GM19455 (cell line): ENCODE data around the gene DCAF17.
"Not testable (repeated sequence)": the region's sequence is repeated elsewhere in the genome, so short reads cannot be mapped to it uniquely, and the experiment has no call there.

Experiments
- ATAC-seq: cut with Tn5 transposase; IDR thresholded peaks from one replicate; pipeline ENCODE4 v1.9.1; 2021; ENCODE audit not compliant: unreplicated experiment

The DCAF17 gene

GRCh38 chr2:171410101-171410500, 23.9 kb upstream of the DCAF17 start:
- ATAC-seq = no peak

GRCh38 chr2:171410624-171411023, 23.4 kb upstream of the DCAF17 start:
- no peak for ATAC-seq

GRCh38 chr2:171411214-171411613, 22.8 kb upstream of the DCAF17 start:
- no peak for ATAC-seq

DNA sequence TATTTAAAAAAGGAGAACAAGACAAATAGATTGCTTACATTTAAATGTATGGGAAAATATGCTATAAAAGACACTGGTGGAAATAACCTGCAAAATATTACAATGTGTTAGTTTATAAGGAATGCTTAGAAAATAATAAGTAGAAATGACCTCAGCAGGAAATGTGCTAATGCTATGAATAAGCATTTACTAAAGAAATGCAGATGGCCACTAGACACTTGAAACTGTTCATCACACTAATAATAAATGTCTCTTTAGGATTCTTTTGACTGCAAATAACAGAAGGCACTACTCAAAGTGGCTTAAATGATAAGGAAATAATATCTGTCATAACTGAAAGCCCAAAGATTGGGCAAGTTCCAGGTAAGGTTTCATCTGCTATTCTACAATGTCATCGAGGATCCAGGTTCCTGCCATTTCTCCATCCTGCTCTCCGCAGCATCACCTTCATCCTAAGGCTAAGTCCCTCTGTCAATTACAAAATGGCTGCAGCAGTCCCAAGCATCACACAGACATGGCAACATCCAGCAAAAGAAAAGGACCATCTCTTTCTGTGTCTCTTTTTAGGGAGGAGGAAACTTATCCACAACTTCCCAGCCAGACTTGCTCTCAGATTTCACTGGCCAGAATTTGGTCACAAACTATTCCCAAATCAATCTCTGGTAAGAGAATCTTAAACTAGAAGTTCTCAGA, 22.1 kb upstream of the DCAF17 start:
- no peak for ATAC-seq

GRCh38 chr2:171412571-171413175, 21.4 kb upstream of the DCAF17 start:
- no peak for ATAC-seq

DNA sequence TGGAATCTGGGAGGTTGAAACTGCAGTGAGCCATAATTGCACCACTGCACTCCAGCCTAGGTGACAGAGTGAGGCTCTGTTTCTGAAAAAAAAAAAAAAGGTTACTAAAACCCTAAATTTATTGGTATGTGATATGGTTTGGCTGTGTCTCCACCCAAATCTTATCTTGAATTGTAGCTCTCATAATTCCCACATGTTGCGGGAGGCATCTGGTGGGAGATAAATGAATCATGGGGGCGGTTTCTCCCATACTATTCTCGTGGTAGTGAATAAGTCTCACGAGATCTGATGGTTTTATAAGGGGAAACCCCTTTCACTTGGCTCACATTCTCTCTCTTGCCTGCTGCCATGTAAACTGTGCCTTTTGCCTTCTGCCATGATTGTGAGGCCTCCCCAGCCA, 19.4 kb upstream of the DCAF17 start:
- ATAC-seq = not testable (repeated sequence)

DNA sequence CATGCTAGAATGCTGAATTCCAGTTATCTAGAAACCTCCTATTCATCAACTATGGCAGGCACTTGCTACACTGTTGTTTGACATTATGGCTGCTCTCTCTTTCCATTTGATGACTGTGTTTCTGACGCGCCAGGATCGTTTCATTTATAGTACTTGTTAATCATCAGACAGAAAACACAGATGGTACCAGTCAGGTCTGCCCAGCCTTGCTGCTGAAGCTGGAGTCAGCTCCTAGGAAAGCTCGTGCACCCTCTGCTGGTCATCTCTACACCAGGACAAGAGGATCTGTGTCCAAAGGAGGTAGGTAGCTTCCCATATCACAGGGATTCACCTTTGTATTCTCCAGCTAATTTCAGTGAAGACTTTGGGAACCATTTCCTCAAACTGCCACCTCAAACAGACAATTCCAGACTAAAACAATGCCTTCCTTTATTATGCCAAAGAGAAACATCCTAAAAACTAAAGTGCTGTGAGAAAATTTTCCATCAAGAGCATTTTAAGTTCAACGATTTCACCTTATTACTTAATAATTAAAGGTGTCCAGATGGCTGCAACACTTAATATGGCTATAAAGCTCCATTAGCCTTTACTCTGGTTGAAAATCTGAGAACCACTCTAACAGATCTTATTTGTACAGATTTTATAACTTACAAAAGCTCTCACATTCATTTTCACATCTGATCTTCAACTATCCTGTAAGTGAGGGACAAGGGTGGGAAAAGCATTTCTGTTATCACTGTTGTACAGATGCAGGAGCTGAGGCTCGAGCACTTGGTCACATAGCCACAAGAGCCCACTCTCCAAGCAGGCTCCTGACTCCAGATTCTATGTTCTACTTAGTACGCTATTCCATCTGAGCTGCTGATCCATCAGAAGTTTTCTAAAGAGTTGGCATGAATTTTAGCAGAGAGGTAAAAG, 17.8 kb upstream of the DCAF17 start:
- ATAC-seq = peak; percentile 89

DNA sequence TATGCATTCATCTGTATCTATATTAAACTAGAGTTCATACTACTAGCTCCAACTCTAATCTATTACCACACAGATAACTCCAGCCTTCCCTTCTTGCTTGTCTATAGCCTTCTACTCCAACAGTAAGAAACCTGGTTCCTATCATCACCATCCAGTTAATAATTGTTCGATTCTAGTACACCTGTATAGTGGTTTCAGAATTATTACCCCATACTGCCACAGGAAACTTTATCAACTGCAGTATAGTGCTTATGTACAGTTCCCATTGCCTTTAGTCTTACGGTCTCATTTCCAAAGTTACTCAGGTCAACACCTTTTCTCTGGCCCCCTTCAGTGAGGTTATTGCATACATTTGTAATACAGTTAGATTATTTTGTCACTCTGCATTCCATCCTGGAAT, 14.7 kb upstream of the DCAF17 start:
- ATAC-seq = no peak

- ATAC-seq = no peak
Measured at GRCh38 chr2:171420728-171421563, 13.1 kb upstream of the DCAF17 start.

- not testable (repeated sequence) for ATAC-seq
Measured at GRCh38 chr2:171422710-171423495, 11.1 kb upstream of the DCAF17 start.

GRCh38 chr2:171430516-171431410, 3.3 kb upstream of the DCAF17 start:
- ATAC-seq = no peak

DNA sequence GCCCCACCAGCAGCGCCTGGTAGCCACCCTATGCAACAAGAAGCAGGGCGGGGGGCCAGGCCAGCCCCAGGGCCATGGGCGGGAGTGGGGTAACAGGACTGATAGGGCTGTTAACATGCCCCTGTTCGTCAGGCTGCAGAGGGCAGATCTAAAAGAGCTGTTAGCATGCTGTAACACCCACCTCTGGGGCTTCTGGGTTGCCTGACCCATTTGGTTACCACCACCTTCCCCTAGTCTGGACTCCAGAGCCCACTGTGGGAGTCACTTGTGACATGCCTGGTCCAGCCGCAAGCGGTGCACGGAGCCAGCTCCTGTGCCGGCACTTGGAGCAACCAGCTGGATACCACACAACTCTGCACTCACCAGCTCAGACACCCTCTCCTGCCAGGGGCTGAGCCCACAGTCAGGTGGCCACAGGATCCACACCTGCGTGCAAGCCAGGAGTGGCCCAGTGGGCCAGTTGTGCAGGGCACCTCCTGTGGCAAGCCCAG, 2.3 kb upstream of the DCAF17 start:
- no peak for ATAC-seq

- ATAC-seq = no peak
Measured at GRCh38 chr2:171432206-171432968, 1.6 kb upstream of the DCAF17 start.

DNA sequence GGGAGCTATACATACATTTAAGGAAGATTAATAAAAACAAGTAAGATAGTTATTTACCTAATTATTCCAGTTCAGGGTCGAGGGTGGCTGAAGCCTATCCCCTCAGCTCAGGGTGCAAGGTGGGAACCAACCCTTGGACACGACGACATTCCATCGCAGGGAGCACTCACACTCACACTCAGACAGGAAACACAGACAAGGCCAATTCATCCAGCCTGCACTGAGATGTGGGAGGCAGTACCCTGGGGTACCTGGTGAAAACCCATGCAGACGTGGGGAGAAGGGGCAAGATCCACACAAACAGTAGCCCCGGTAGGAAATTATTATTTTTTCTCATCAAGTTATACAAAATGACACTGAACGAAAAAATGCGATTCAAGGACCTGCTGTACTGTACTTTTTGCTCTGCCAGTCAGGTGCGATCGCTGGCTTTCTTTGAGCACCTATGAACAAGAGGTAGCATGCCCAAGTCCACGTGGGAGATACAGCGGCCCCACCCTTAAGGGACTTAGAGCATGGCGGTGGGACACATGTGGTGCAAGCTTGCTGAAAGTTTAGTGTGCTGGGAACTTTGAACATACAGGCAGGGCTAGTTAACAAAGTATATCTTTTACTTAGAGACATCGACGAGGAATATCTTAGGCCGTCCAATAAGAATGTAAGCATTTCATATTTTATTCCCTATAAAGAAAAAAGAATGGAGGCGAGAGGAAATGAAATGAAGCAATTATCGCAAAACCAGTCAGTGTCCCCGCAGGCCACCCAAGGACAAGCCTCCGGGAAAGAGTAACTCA, 860 bp upstream of the DCAF17 start:
- peak; percentile 18 for ATAC-seq

DNA sequence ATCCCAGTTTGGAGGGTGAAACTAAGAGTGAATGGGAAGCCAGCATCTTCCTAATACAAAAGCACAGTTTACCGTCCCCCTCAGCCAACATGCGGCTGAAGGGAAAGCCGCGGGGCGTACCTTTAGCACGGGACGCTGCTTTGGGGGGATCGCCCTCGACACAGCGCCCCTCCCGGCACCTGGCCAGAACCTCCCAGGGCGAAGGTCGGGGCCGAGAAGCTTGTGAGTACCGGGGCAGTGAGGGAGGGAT, 338 bp upstream of the DCAF17 start, which contains the start of gene METTL8:
Gene METTL8 (minus strand): TSS at position 228 of the 250 bp plus-strand sequence. CDS start 41,805 bp downstream, outside the sequence.
- ATAC-seq = no peak

GRCh38 chr2:171436307-171436706, 2.3 kb downstream of the DCAF17 start:
- ATAC-seq = no peak

GRCh38 chr2:171441470-171441869, 7.4 kb downstream of the DCAF17 start:
- no peak for ATAC-seq

GRCh38 chr2:171447675-171448074, 13.6 kb downstream of the DCAF17 start:
- no peak for ATAC-seq
